ENCODE data around the gene RTN1. TPM values are rescaled to one million over a fixed set of nuclear protein-coding genes. Genes with fewer than 3 reads are reported as not detected.
A peak's percentile ranks its signal among the peaks of the same experiment; 100 is the strongest.

The RTN1 gene
- total and polyA plus RNA-seq, 2 experiments from 2014 or later, result 4.2 to 4.3 TPM

DNA sequence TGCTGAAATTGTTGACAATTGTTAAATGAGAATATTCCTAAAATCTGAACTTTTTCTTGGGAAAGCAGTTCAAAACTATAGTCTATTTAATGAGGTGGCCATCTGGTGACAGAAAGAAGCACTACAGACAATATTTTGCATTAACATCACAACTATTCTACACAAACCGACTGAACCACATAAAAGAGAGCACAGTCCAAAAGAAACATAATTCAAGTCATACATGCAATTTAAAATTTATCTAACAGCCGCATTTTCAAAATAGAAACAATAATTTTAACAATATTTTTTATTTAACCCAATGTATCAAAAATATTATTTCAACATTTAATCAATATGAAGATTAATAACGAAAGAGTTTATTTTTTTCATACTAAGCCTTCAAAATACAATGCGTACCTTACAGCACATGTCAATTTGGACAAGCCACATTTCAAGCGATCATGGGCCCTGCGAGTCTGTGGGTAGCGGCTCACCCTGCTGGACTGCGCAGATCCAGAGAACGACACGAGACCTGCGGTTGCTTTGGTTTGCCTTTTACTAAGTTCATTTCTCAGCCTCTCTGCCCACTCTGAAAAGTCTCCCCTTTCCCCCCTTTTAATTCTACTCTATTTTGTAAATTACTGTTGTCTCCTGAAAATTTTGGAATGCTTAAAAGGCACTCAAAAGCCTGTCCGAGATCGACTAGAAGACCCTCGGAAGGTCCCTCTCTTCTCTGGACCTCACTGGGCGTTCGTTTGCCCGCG lies 48.4 kb upstream of the RTN1 start:
- H3K4me1 Mint-ChIP-seq, result peaks cover 10% of the 10 kb centered on the region; the same call in 1 of the 3 replicates
- Histone ChIP-seq H3K79me2 (replicated peaks; ENCODE audit: insufficient read depth) (no peaks in the 10 kb centered on the region), H3K4me1 (ENCODE audit: insufficient read depth) (peaks cover 4% of the 10 kb centered on the region; the same call in 1 of the 2 replicates), H3F3A (replicated peaks; ENCODE audit: low read depth) (no peaks in the 10 kb centered on the region), H3K4me2 (peak overlapping the region; percentile 85), H2AFZ (peak overlapping the region; percentile 87), H3K27ac (ENCODE audit: low read depth) (peak overlapping the region; percentile 97), H3K4me3 (peak overlapping the region; percentile 79), H4K20me1 (replicated peaks; ENCODE audit: insufficient read depth) (0 out of 2 replicates have a peak, but pooled peaks cover 3% of the 10 kb centered on the region), H3K9me2 (ENCODE audit: insufficient read depth) (no peaks in the 10 kb centered on the region), H3K27me3 (ENCODE audit: insufficient read depth) (no peaks in the 10 kb centered on the region), H3K36me3 (ENCODE audit: insufficient read depth) (no peaks in the 10 kb centered on the region)
- TF ChIP-seq, protein P1, sequence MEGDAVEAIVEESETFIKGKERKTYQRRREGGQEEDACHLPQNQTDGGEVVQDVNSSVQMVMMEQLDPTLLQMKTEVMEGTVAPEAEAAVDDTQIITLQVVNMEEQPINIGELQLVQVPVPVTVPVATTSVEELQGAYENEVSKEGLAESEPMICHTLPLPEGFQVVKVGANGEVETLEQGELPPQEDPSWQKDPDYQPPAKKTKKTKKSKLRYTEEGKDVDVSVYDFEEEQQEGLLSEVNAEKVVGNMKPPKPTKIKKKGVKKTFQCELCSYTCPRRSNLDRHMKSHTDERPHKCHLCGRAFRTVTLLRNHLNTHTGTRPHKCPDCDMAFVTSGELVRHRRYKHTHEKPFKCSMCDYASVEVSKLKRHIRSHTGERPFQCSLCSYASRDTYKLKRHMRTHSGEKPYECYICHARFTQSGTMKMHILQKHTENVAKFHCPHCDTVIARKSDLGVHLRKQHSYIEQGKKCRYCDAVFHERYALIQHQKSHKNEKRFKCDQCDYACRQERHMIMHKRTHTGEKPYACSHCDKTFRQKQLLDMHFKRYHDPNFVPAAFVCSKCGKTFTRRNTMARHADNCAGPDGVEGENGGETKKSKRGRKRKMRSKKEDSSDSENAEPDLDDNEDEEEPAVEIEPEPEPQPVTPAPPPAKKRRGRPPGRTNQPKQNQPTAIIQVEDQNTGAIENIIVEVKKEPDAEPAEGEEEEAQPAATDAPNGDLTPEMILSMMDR (conservative IDR thresholded peaks at IDR 0.05; ENCODE audit: low read depth in 2 of 2), result peak in 1 of 2 experiments; percentile 61; a peak in 3 of 4 replicates
- TF ChIP-seq EZH2 (IDR thresholded peaks at IDR 0.05; ENCODE audit: low read depth, unreplicated experiment), result no peak
- H3K27ac Mint-ChIP-seq, result peak overlapping the region; percentile 97
- peak overlapping the region; percentile 87 for H3K4me3 Mint-ChIP-seq
- 0 out of 3 replicates have a peak, but pooled peaks cover 3% of the 10 kb centered on the region for H3K9me3 Mint-ChIP-seq
- ATAC-seq (peak; percentile 47), DNase-seq (ENCODE audit: low spot score) (peak; percentile 43)
- H3K27me3 Mint-ChIP-seq (ENCODE audit: insufficient read depth, low read depth, poor library complexity), result peaks cover 3% of the 10 kb centered on the region
- H3K36me3 Mint-ChIP-seq (ENCODE audit: low read depth), result peaks cover 19% of the 10 kb centered on the region

DNA sequence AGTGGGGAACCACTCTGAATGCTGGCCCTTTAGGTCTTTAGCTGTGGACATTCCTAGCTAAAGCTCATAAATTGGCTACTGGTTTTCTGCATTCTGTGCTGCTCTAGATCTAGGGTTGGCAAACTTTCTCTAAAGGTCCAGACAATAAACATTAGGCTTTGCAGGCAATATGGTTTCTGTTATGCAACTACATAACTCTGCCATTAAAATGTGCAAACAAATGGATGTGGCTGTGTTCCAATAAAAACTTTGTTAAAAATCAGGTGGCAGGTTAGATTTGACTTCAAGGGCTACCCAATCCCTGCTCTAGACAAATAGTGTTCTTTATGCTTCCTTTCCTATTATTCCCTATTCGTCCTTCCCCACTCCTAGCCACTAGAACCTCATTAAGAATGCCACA lies 42.6 kb upstream of the RTN1 start:
- no peaks in the 10 kb centered on the region for H3K79me2 ChIP-seq (replicated peaks; ENCODE audit: insufficient read depth)
- H3K36me3 ChIP-seq (ENCODE audit: insufficient read depth), result no peaks in the 10 kb centered on the region
- 0 out of 2 replicates have a peak, but pooled peaks cover 3% of the 10 kb centered on the region for H4K20me1 ChIP-seq (replicated peaks; ENCODE audit: insufficient read depth)
- peaks cover 6% of the 10 kb centered on the region; the same call in 1 of the 2 replicates for H3K4me1 ChIP-seq (ENCODE audit: insufficient read depth)
- H3K4me3 ChIP-seq, result no peak overlapping the region
- no peak overlapping the region for H3K27ac ChIP-seq (ENCODE audit: low read depth)
- no peaks in the 10 kb centered on the region for H3K27me3 Mint-ChIP-seq (ENCODE audit: insufficient read depth, low read depth, poor library complexity)
- no peak overlapping the region for H3K27ac Mint-ChIP-seq
- H3K4me1 Mint-ChIP-seq, result peaks cover 5% of the 10 kb centered on the region; the same call in 2 of the 3 replicates
- H3K9me2 ChIP-seq (ENCODE audit: insufficient read depth), result no peaks in the 10 kb centered on the region
- H3F3A ChIP-seq (replicated peaks; ENCODE audit: low read depth), result no peaks in the 10 kb centered on the region
- 0 out of 3 replicates have a peak, but pooled peaks cover 3% of the 10 kb centered on the region for H3K9me3 Mint-ChIP-seq
- H2AFZ ChIP-seq, result no peak overlapping the region
- no peak for DNase-seq (ENCODE audit: low spot score)
- H3K36me3 Mint-ChIP-seq (ENCODE audit: low read depth), result peaks cover 19% of the 10 kb centered on the region
- H3K4me2 ChIP-seq, result no peak overlapping the region
- no peaks in the 10 kb centered on the region for H3K27me3 ChIP-seq (ENCODE audit: insufficient read depth)
- ATAC-seq, result no peak
- no peak overlapping the region for H3K4me3 Mint-ChIP-seq
- TF ChIP-seq, protein P2, sequence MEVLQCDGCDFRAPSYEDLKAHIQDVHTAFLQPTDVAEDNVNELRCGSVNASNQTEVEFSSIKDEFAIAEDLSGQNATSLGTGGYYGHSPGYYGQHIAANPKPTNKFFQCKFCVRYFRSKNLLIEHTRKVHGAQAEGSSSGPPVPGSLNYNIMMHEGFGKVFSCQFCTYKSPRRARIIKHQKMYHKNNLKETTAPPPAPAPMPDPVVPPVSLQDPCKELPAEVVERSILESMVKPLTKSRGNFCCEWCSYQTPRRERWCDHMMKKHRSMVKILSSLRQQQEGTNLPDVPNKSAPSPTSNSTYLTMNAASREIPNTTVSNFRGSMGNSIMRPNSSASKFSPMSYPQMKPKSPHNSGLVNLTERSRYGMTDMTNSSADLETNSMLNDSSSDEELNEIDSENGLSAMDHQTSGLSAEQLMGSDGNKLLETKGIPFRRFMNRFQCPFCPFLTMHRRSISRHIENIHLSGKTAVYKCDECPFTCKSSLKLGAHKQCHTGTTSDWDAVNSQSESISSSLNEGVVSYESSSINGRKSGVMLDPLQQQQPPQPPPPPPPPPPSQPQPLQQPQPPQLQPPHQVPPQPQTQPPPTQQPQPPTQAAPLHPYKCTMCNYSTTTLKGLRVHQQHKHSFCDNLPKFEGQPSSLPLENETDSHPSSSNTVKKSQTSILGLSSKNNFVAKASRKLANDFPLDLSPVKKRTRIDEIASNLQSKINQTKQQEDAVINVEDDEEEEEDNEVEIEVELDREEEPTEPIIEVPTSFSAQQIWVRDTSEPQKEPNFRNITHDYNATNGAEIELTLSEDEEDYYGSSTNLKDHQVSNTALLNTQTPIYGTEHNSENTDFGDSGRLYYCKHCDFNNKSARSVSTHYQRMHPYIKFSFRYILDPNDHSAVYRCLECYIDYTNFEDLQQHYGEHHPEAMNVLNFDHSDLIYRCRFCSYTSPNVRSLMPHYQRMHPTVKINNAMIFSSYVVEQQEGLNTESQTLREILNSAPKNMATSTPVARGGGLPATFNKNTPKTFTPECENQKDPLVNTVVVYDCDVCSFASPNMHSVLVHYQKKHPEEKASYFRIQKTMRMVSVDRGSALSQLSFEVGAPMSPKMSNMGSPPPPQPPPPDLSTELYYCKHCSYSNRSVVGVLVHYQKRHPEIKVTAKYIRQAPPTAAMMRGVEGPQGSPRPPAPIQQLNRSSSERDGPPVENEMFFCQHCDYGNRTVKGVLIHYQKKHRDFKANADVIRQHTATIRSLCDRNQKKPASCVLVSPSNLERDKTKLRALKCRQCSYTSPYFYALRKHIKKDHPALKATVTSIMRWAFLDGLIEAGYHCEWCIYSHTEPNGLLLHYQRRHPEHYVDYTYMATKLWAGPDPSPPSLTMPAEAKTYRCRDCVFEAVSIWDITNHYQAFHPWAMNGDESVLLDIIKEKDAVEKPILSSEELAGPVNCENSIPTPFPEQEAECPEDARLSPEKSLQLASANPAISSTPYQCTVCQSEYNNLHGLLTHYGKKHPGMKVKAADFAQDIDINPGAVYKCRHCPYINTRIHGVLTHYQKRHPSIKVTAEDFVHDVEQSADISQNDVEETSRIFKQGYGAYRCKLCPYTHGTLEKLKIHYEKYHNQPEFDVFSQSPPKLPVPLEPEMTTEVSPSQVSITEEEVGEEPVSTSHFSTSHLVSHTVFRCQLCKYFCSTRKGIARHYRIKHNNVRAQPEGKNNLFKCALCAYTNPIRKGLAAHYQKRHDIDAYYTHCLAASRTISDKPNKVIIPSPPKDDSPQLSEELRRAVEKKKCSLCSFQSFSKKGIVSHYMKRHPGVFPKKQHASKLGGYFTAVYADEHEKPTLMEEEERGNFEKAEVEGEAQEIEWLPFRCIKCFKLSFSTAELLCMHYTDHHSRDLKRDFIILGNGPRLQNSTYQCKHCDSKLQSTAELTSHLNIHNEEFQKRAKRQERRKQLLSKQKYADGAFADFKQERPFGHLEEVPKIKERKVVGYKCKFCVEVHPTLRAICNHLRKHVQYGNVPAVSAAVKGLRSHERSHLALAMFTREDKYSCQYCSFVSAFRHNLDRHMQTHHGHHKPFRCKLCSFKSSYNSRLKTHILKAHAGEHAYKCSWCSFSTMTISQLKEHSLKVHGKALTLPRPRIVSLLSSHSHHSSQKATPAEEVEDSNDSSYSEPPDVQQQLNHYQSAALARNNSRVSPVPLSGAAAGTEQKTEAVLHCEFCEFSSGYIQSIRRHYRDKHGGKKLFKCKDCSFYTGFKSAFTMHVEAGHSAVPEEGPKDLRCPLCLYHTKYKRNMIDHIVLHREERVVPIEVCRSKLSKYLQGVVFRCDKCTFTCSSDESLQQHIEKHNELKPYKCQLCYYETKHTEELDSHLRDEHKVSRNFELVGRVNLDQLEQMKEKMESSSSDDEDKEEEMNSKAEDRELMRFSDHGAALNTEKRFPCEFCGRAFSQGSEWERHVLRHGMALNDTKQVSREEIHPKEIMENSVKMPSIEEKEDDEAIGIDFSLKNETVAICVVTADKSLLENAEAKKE (CRISPR knock-in tag; IDR thresholded peaks at IDR 0.05), result no peak
- TF ChIP-seq CREB1 (CRISPR knock-in tag; IDR thresholded peaks at IDR 0.05; ENCODE audit: low read depth) (no peak), ZNF114 (CRISPR knock-in tag; IDR thresholded peaks at IDR 0.05) (no peak)
- TF ChIP-seq, protein P3, sequence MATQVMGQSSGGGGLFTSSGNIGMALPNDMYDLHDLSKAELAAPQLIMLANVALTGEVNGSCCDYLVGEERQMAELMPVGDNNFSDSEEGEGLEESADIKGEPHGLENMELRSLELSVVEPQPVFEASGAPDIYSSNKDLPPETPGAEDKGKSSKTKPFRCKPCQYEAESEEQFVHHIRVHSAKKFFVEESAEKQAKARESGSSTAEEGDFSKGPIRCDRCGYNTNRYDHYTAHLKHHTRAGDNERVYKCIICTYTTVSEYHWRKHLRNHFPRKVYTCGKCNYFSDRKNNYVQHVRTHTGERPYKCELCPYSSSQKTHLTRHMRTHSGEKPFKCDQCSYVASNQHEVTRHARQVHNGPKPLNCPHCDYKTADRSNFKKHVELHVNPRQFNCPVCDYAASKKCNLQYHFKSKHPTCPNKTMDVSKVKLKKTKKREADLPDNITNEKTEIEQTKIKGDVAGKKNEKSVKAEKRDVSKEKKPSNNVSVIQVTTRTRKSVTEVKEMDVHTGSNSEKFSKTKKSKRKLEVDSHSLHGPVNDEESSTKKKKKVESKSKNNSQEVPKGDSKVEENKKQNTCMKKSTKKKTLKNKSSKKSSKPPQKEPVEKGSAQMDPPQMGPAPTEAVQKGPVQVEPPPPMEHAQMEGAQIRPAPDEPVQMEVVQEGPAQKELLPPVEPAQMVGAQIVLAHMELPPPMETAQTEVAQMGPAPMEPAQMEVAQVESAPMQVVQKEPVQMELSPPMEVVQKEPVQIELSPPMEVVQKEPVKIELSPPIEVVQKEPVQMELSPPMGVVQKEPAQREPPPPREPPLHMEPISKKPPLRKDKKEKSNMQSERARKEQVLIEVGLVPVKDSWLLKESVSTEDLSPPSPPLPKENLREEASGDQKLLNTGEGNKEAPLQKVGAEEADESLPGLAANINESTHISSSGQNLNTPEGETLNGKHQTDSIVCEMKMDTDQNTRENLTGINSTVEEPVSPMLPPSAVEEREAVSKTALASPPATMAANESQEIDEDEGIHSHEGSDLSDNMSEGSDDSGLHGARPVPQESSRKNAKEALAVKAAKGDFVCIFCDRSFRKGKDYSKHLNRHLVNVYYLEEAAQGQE (IDR thresholded peaks at IDR 0.05; ENCODE audit: unreplicated experiment), result no peak
- TF ChIP-seq, protein P4, sequence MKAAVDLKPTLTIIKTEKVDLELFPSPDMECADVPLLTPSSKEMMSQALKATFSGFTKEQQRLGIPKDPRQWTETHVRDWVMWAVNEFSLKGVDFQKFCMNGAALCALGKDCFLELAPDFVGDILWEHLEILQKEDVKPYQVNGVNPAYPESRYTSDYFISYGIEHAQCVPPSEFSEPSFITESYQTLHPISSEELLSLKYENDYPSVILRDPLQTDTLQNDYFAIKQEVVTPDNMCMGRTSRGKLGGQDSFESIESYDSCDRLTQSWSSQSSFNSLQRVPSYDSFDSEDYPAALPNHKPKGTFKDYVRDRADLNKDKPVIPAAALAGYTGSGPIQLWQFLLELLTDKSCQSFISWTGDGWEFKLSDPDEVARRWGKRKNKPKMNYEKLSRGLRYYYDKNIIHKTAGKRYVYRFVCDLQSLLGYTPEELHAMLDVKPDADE (IDR thresholded peaks at IDR 0.05), result no peak
